ENCODE measurements around the gene CBFA2T3.

DNA sequence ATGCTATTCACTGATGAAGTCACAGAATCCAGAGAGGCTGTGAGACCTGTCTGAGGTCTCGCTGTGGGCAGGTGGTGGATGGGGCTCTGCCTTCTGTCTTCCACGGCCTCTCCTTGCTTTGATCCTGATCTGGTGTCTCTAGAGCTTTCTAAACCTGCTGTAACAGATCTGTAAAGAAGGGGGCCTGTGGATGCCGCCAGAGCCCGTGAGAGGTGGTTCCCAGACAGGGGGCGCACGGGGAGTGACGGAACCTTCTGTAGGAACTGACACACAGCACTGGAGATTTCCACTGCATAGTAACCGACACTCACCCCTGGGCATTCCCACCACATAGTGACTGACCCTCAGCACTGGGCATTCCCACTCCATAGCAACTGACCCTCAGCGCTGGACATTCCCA lies 16.0 kb downstream of the CBFA2T3 start:
- TF ChIP-seq CTCF (IDR thresholded peaks at IDR 0.05): no peak
- TF ChIP-seq POLR2A (IDR thresholded peaks at IDR 0.05): no peak
